ENCODE results near the gene ERF.

GRCh38 chr19:42239544-42240220 is 15.2 kb downstream of the ERF start:
- TF ChIP-seq CHD1 (IDR thresholded peaks at IDR 0.05; ENCODE audit: low read depth, low read length) (no peak), EP300 (IDR thresholded peaks at IDR 0.05; ENCODE audit: borderline replicate concordance in 1 of 2, control insufficient read depth in 1 of 2, low read depth in 2 of 2, low read length in 2 of 2) (no peak), EGR1 (IDR thresholded peaks at IDR 0.05; ENCODE audit: borderline replicate concordance in 1 of 2, low read depth in 2 of 2, low read length in 2 of 2) (no peak), MYC (IDR thresholded peaks at IDR 0.05; ENCODE audit: insufficient read depth, insufficient read length, insufficient replicate concordance, low read length, severe bottlenecking) (no peak), POLR2AphosphoS5 (IDR thresholded peaks at IDR 0.05; ENCODE audit: low read length) (no peak), POLR2A (IDR thresholded peaks at IDR 0.05; ENCODE audit: low read depth, low read length) (no peak), ZNF384 (IDR thresholded peaks at IDR 0.05; ENCODE audit: borderline replicate concordance, low read depth, low read length) (no peak), CREM (IDR thresholded peaks at IDR 0.05; ENCODE audit: low read depth) (no peak), RCOR1 (conservative IDR thresholded peaks at IDR 0.05; ENCODE audit: low read depth, low read length) (no peak), FOS (IDR thresholded peaks at IDR 0.05; ENCODE audit: borderline replicate concordance, extremely low read depth, insufficient read length) (no peak), PBX3 (IDR thresholded peaks at IDR 0.05; ENCODE audit: insufficient replicate concordance, low read depth, low read length) (no peak), ZBTB11 (CRISPR knock-in tag; IDR thresholded peaks at IDR 0.05) (no peak)
